Measurements from ENCODE around the gene TMEM179.

The TMEM179 gene

DNA sequence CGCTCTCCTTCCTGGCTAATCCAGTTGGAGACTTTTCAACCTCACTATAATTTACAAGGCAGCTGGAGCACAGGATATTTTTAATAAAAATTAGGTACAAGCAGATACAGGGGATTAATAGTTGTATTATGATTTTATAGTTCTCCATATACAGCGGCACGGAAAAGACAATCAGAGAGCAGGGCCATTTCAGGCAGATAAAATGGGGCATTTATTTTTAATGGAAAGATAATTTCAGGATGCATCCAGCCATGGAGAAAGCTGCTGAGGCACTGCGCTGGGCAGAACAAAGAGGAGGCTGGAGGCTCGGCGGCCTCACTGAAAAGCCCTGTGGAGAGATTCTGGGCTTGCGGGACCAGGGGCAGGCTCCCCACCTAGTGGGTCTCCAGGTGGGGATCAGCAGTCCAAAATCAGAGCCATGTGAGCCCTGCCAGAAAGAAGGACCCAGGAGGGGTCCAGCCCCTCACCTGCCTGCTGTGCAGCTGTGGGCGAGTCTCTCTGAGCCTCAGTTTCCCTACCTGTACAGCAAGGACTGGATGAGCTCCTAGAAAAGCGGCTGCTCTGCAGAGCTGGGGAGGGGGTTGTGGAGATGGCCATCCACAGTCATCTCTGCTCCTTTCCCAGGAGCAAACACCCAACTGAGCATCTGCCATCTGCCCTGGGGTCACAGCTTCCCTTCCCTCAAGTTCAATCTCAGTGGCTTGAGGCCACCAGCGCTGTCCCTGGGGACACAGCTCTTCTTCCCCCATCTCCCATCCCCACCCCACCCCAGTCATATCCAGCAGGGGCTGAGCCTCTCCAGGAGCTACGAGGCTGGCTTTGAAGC, 48.9 kb downstream of the TMEM179 start:
- DNase-seq (ENCODE audit: low read depth in 3 of 3), result no peak

DNA sequence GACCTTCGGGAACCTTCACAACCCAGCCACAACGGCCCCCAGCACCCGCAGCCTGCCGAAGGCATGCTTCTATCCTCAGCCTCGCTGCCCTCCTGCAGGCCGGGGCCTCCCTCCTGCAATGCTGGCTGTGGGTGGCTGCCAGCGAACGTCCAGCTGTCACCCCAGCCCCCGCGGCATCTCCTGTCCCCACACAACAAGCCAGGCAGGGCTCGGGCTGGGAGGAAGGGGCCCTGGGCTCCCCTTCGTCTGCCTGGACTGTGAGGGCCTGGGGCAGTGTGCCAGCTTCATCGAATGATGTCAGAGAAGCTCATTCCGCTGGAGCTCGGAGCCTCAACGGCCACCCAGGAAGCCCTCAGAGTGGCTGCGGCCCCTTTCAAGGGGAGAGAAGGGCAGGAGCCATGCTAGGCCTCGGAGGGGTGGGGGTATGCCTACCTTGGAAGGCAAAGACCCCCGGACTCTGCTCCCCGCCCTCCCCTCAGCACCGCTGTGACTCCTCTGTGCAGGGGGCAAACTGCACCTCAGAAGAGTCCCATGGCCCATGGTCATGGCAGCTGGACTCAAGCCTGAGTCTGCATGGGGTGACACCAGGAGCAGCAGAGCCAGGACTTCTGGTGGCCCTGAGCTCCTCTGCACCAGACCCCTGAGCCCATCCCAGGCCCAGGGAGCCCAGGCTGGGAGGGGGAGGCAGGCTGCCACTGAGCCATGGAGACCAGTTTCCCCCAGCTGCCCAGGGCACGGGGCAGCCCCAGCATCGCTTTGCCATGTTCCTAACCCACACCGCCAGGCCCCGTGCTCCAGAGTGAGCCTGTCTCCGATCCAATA, 49.8 kb downstream of the TMEM179 start:
- DNase-seq (ENCODE audit: low read depth in 3 of 3), result no peak

DNA sequence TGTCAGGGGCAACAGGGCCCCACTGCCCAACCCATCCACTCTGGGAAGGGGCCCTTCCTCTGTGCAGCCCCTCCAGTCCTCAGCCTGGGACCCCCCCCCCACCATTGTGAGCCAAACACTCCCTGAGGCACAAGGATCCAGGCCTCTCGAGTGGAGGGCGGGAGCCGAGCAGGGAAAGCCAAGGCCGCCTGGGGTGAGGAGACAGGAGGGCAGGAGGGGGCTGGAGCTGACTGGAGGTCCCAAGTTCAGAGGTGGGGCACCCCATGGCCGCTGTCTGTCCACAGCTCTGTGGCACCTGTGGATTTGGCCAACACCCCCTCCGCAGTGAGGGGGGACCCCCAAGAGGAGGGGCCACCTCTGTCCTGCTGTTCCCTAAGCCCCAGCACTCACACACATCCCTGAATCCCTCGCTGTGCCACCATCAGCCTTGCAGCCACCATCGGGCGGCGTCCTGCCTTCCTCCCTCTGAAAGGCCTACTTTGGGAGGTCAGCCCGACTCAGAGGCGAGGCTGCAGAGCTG, 50.4 kb downstream of the TMEM179 start:
- DNase-seq (ENCODE audit: low read depth in 3 of 3), result no peak

DNA sequence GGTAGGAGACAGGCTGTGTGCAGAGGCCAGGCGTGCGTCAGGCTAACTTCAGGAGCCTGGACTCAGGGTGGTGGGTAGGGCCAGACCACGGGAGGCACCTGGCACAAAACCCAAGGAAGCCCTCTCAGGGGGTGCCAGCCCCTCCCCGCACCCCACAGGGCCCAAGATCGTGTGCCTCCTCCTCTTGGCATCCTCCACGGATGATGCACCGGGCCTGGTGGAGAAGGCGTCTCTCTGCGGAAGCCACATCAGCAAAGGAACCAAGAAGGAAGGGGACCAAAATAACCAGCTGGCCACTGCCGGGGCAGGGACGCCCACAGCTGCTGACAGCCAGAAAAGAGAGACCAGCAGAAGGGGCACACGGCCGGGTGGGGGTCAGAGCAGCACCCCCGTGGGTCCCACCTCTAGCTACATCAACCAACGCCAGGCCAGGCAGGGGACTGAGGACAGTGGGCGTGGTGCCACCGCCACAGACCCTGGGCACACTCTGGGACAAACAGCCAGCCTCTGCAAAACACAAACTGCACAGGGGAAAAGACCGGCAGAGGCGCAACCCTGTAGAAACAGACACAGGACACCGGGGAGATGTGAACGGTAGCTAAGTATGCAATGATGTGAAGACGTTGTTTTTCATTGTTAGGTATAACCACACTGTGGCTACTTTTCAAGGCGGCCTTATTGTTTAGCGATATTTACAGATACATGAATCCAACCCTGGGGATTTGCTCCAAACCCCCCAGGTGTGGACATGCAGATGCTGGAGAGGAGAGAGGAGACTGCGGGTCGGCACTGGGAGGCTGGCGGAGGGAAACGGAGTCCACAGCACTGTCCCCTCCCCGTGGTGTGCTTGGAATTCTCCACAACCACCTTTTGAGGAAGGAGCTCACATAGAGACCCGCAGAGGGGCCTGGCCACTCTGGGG, 51.1 kb downstream of the TMEM179 start:
- DNase-seq (ENCODE audit: low read depth in 3 of 3), result no peak

DNA sequence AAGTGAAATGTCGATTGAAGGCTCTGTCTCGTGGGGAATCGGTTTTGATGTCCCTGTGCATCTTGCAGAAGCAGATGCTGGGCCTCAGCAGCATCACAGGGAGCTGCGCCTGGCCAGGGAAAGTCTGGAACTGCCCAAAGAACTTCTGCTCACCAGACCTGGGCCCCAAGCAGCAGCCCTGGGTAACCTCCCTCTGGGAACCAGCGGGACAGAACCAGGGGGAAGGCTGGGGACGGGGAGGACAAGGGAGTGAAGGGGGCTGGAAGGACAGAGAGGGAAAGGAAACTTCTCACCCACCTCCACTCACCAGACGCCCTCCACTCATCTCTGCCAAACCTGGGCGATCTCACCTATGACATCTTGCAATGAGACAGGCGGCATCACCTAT, 51.8 kb downstream of the TMEM179 start:
- DNase-seq (ENCODE audit: low read depth in 3 of 3), result no peak

DNA sequence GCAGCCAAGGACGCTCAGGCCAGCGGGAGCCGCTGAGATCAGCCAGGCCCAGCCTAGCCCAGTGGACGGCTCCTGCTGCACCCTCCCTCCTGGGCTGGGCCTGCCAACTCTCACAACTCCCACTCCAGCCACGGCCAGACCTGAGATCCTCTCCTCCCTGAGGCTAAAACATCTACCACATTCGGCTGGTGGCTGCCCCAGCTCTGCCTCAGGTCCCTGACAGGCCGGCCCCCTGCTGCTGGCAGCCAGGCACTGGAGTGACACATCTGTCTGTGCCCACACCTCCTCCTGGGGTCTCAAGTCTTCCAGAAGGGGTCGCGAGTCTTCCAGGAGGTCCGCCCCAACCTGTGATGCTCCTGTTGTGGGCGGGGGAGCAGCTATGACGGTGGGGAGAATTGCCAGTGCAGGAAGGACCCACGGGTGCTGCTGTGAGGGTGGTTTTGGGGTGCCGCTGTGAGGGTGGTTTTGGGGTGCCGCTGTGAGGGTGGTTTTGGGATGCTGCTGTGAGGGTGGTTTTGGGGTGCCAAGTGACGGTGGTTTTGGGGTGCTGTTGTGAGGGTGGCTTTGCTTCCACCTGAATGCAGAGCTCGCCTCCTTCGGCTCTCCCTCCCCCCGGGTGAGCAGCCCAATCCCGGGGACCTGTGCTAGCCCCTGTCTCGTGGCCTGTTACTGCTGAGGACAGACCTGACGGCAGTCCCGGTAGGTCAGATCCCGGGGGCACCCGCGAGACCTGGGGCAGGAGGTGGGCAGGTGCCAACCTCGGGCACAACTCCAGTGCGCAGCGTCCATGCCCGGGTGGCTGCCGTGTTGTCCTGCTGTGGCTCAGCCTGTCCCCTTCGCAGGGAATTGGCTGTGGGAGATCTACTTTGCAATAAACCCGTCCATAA, 52.5 kb downstream of the TMEM179 start:
- no peak for DNase-seq (ENCODE audit: low read depth in 3 of 3)

DNA sequence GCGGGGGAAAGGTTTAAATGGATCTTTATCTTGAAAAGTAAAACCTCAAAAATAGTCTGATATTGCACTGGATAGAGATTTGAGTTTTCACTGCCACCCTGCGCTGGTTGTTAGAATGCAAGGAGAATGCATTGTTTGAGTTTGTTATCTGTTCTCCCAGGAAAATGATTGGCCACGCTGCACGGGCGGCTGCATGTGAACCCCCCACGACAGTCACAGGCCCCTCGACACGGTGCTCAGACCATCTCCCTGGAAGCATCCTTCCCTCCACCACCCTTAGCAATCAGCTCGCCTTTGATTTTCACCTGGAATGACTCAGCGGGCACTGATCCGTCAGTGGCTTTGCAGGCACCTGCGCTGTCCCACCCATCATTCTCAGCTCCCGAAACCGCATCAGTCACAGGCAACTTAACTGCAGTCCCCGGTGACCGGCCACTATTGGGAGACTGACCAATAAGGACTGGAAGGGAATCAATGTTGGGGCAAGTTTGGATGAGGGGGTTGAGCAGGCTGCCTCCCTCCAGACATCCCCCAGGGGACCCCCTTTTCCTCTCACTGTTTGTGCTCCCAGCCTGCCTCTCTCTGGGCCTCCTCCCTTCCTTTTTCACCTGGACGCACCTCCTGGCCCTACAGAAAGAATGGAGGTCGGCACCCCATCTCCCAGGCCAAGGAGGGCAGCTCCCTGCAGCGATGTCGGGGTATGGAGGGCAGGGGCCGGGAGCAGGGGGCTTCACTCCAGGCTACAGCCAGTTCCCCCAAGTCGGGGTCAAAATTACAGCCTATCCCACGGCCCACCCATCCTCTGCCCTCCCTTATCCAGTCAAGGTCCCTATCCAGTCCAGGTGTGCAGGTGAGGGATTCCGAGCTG, 53.5 kb downstream of the TMEM179 start:
- no peak for DNase-seq (ENCODE audit: low read depth in 3 of 3)

DNA sequence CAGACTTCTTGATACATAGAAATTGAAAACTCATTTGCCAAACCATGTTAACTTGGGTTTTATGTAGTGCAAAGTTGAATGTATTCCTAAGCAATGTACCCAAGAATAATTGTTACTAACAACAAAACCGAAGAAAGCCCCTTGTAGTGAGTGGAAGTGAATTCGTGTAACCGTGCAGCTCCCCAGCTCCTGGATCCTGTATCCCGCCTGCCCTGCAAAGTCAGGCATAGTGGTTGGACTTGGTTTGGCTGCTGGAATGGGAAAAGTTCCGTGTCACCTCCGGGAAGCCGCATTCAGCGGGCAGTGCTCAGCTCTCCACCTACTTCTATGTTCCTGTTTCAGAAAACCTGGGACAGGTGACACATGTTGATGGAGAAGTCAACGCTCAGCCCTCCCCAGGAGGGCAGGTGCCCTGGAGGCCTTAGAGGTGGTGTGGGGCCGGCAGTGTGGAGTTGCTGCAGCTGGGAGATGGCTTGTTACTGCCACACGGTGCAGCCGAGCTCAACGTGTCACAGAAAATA, 54.2 kb downstream of the TMEM179 start:
- no peak for DNase-seq (ENCODE audit: low read depth in 3 of 3)

DNA sequence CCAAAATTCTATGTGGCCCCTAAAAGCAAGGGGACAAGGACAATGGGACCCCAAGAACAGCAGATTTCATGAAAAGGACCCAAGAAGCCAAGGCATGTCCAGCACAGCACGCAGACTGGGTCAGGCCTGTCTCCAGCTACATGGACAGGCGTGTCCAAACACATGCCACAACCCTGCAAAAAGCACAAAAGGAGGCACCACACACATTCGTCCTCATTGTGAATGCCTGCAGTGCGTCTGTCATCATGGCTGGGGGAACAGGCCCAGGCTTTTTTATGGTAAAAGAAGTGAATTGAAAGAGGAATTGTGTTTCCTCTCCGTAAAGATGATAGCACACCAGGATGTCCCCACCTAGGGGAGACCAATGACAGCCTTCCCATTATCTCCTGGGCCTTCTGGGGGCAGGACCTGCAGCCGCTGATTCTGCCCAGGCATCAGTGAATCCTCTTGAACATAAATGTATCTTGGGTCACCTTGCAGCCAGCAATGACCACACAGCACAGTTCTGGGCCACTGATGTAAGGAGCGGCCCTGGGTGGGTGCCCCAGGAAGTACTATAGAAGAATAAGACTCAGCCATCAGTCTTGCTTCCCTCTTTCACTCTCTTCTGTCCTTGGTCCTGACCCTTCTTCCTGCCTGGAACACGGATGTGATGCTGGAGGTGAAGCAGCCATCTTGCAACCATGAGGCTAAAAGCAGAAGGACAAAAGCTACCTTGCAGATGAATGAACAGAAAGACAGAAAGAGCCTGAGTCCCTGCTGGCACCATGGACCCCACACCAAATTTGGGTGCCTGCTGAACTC, 54.8 kb downstream of the TMEM179 start:
- DNase-seq (ENCODE audit: low read depth in 3 of 3), result no peak

DNA sequence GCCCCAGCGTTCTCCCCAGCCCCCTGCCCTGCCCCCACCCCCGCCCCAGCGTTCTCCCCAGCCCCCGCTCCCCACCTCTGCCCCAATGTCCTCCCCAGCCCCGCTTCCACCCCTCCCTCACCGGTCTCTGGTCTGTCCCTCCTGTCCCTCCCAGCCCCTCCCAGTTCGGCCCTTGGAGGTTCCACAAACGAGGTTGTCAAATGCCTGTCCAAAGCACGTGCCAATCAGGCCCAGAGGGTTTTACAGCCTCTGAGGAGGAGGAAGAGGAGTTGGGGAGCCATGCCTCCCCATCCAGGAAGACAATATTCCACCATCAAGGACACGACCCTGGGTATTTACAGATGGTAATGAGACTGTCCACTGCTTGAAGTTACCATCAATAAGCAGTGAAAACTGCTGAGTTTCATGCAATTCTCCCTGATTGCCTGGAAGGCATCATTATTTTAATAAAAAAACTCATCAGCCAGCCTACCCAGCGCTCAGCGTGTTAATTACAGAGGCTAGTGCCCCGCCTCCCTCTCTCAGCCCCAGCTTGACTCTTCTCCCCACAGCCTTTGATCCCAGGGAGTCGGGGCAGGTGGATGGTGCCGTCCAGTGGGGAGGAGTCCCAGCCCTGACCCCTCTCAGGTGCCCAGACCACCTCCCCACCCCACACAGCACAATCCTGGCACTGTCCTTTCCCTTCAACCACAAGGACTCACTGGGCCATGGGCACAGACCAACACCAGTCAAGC, 55.6 kb downstream of the TMEM179 start:
- DNase-seq (ENCODE audit: low read depth in 3 of 3), result no peak

DNA sequence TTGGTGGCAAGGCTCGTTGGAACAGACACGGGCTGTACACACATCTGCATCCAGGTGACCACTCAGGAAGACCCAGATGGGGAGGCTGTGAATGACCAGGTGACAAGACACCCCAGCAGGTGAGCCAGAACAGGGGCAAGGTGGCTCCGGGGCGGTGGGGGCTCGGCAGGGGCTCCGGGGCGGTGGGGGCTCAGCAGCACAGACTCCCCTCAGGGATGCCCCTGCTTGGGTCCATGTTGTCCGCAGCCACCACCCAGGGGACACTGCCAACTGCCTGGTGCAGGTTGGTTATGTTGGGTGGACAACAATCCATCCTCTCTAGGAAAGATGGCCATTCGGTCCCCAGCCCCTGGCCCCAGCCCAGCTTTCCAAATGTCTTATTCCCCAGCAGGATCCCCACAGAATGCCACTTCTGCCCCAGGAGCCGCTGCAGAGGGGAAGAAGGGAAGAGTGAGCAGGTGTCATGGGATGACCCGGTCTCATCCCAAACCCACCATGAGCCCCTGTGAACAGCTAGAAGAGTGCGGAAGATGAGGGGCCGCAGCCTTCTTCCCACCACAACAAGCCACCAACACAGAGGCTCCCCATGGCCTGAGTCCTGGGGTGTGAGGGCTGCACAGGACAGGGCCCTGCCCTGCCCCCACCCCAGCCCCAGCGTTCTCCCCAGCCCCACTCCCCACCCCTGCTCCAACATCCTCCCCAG, 56.4 kb downstream of the TMEM179 start:
- no peak for DNase-seq (ENCODE audit: low read depth in 3 of 3)

DNA sequence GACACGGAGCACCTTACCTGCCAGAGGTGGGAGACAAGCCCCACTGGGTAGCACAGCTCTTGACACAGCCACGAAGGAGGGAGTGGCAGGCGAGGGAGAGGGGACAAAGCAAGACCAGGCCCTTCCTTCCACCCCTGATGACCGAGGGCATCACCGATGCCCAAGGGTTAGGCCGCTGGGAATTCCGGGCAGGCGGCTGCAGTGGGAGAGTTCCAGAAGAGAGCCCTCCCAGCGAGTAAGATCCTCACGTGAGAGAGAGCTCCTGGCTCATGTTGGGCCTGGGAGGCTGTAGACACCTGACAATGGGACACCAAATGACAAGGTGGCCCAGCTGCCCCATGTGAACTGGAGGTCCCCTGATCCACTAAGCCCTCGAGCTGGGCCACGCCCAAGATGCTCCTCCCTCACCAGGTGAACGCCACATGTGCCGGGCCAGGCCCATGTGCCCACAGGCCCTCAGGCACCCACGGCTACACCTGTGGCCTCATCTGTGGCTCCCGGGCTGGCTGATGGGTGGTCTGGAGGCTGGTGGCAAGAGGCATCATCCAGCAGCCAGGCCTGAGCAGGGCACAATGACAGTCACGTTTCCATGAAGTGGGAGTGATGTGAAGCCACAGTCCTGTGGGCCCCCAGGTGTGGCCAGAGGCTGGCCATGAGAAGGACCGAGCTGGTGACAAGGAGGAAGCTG, 57.1 kb downstream of the TMEM179 start:
- no peak for DNase-seq (ENCODE audit: low read depth in 3 of 3)

DNA sequence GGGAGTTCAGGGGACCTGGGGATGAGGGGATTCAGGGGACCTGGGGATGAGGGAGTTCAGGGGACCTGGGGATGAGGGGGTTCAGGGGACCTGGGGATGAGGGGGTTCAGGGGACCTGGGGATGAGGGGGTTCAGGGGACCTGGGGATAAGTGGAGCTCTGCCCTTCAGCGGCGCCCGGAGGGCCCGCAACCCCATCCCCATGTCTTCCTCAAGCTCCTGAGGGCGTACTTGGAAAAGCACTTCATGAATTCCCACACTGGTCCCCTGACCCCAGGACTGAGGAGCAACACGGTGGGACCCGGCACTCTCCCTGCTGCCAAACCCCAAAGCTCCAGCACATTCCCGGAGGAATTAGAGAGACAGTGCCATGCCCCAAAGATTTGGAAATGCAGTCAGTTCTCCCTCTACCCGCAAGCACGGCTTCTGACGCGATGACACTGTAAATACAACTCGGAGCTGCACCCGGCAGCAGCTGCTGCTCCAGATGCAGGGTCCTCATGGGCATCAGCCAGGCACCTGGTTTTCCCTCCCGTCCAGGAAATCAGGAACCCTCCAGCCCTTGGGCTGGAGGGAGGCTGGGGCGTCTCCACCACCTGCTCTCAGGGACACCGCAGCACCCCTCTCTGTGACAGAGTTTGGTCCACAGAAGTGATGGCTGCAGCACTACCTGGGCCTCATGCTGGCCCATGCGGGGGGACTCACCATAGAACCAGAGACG, 57.8 kb downstream of the TMEM179 start:
- no peak for DNase-seq (ENCODE audit: low read depth in 3 of 3)

DNA sequence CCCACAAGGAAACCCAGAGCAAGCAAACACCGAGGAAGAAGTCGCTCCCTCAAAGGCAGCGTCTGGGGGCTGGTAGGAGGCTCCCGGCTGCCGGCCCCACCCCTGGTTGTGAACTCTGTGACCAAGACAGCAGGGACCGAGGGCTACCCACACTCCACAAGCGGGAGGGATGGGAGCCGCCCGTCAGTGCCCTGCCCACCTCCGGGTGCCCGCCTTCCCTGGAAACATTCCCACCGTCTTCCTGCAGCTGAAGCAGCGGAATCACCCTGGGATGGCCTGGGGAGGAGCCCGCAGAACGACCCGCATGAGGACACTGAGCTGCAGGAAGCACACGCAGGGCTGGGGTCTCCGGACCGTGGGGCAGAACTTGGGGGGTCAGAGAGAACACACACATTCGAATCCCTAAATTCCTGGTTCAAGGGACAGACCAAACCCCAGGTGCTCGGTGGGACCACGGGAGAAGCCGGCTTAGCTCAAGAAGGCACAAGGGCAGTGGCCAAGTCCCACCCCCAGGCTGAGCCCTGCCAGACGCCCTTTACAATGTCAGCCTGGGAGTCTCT, 58.5 kb downstream of the TMEM179 start:
- no peak for DNase-seq (ENCODE audit: low read depth in 3 of 3)

DNA sequence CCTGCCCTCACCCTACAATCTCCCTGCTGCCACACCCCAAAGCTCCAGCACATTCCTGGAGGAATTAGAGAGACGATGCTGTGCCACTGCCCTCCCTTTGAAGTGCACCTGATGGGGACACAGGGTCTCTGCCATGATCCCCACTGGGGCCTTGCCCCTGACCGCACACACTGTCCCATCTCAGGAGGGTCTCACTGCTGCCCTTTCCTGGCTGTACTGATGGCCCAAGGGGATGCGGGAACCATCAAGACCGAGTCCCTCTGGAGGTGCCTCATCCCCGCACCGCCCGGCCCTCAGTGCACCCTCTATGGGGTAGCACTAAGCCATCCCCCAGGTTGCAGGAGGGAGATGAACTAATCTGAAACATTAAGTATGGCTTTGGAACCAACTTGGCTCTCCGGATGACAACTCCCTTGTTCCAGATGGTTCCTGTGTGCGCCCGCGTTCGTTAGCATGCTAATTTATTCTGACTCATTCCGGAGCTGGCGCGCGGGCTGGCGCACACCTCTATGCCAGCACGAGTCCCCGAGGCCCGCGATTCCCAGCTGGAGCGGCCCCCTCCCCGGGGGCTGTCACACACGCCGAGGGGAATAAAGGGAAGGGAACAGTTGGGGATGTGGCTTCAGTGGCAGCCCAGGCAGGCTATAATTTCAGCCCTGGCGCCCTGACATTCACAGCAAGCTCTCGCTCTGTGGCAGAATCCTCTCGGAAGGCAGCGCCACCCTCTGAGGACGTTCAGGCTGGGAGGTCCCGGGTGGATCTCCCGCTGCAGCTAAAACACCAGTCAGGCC, 59.2 kb downstream of the TMEM179 start:
- DNase-seq (ENCODE audit: low read depth in 3 of 3), result no peak

All from stimulated activated CD4-positive, alpha-beta T cell treated with anti-CD3 and anti-CD28 coated beads, TNF-alpha, amount 100 ng/mL, for 48 hours (primary cell).